SH-SY5Y (cell line): ENCODE data around the gene FEZ2.

ENCODE experiments used
- GATA2 ChIP-seq: IDR thresholded peaks from 2 replicates; pipeline ENCODE4 v1.6.1; 2011; ENCODE audit warnings: mild to moderate bottlenecking, low read depth, low read length
- GATA3 ChIP-seq: IDR thresholded peaks from 2 replicates; pipeline ENCODE4 v1.6.1; 2011; ENCODE audit warnings: low read depth, mild to moderate bottlenecking, low read length, moderate library complexity

- no peak for TF ChIP-seq GATA3
- no peak for TF ChIP-seq GATA2
These were observed 7.3 kb upstream of the FEZ2 start for GRCh38 chr2:36605273-36605672.
